ENCODE data around the gene EIF2B2.

The EIF2B2 gene

GRCh38 chr14:75001261-75001660 is 1.5 kb upstream of the EIF2B2 start:
- no peak for DNase-seq

GRCh38 chr14:75001899-75002298 is 822 bp upstream of the EIF2B2 start:
- DNase-seq = no peak

- DNase-seq = no peak
Measured at GRCh38 chr14:75003250-75004027, 718 bp downstream of the EIF2B2 start.

- no peak for DNase-seq
Measured at GRCh38 chr14:75005357-75005756, 2.6 kb downstream of the EIF2B2 start.

- DNase-seq = no peak
Measured at GRCh38 chr14:75009176-75009575, 6.5 kb downstream of the EIF2B2 start.

GRCh38 chr14:75010472-75011093 is 7.9 kb downstream of the EIF2B2 start:
- no peak for DNase-seq

GRCh38 chr14:75011356-75011994 is 8.8 kb downstream of the EIF2B2 start:
- no peak for DNase-seq

- DNase-seq = no peak
Measured at GRCh38 chr14:75013290-75013689, 10.6 kb downstream of the EIF2B2 start.

GRCh38 chr14:75015496-75015895 is 12.8 kb downstream of the EIF2B2 start:
- DNase-seq = no peak

GRCh38 chr14:75016815-75017214 is 14.1 kb downstream of the EIF2B2 start:
- DNase-seq = no peak

GRCh38 chr14:75018694-75019093 is 16.0 kb downstream of the EIF2B2 start:
- no peak for DNase-seq

- DNase-seq = peak; percentile 20
Measured at GRCh38 chr14:75022655-75023054, 19.9 kb downstream of the EIF2B2 start.

GRCh38 chr14:75023108-75023507 is 20.4 kb downstream of the EIF2B2 start:
- DNase-seq = no peak

- DNase-seq = no peak
Measured at GRCh38 chr14:75025082-75025481, 22.4 kb downstream of the EIF2B2 start.

- no peak for DNase-seq
Measured at GRCh38 chr14:75025876-75026275, 23.2 kb downstream of the EIF2B2 start.

- DNase-seq = no peak
Measured at GRCh38 chr14:75030147-75030546, 27.4 kb downstream of the EIF2B2 start.

GRCh38 chr14:75032939-75033338 is 30.2 kb downstream of the EIF2B2 start:
- peak; percentile 76 for DNase-seq

- DNase-seq = no peak
Measured at GRCh38 chr14:75040507-75040906, 37.8 kb downstream of the EIF2B2 start.

GRCh38 chr14:75040959-75041358 is 38.2 kb downstream of the EIF2B2 start:
- DNase-seq = no peak

- no peak for DNase-seq
Measured at GRCh38 chr14:75041613-75042012, 38.9 kb downstream of the EIF2B2 start.

- peak; percentile 60 for DNase-seq
Measured at GRCh38 chr14:75042035-75042434, 39.3 kb downstream of the EIF2B2 start.

GRCh38 chr14:75044322-75044721 is 41.6 kb downstream of the EIF2B2 start:
- no peak for DNase-seq

- peak; percentile 11 for DNase-seq
Measured at GRCh38 chr14:75044752-75045151, 42.0 kb downstream of the EIF2B2 start.

GRCh38 chr14:75046275-75046674 is 43.6 kb downstream of the EIF2B2 start:
- DNase-seq = no peak
